Effector memory CD8-positive, alpha-beta T cell (primary cell): Measurements from ENCODE around the gene ZFPM1.
"Not testable (repeated sequence)": the region's sequence is repeated elsewhere in the genome, so short reads cannot be mapped to it uniquely, and the experiment has no call there.

ENCODE experiments used
- ATAC-seq: fragments of 150-1000 bp; cut with Tn5 transposase; replicated peaks from 2 replicates; pipeline ENCODE4 v1.10.0; 2021; ENCODE audit warnings: mild to moderate bottlenecking, moderate library complexity
- DNase-seq, 3 experiments: peaks; one replicate each; pipeline ENCODE4 v3.0.0; 2021
- H3K27ac Mint-ChIP-seq, 2 donors: one replicate each; pipeline ENCODE4 v1.8.0; 2022; ENCODE audit warnings: mild to moderate bottlenecking in 2 of 2, mixed read lengths in 2 of 2, moderate library complexity in 2 of 2
- H3K27me3 Mint-ChIP-seq, 2 donors: one replicate each; pipeline ENCODE4 v1.8.0; 2022; ENCODE audit warnings: mixed read lengths in 2 of 2
- H3K36me3 Mint-ChIP-seq: one replicate; pipeline ENCODE4 v1.8.0; 2022; ENCODE audit warnings: mild to moderate bottlenecking, moderate library complexity, mixed read lengths; ENCODE audit not compliant: insufficient read depth
- H3K4me1 Mint-ChIP-seq, 2 donors: one replicate each; pipeline ENCODE4 v1.8.0; 2022; ENCODE audit warnings: low read depth in 2 of 2, mixed read lengths in 2 of 2
- H3K4me3 Mint-ChIP-seq, 2 donors: one replicate each; pipeline ENCODE4 v1.8.0; 2022; ENCODE audit warnings: mild to moderate bottlenecking in 2 of 2, mixed read lengths in 2 of 2, moderate library complexity in 2 of 2
- H3K9me3 Mint-ChIP-seq, 2 donors: one replicate each; pipeline ENCODE4 v1.8.0; 2022; ENCODE audit warnings: mixed read lengths in 2 of 2

The ZFPM1 gene

GRCh38 chr16:88482630-88483391, 29.7 kb downstream of the ZFPM1 start:
- H3K4me1 Mint-ChIP-seq, result peaks cover 32 to 33% of the 10 kb centered on the region in 2 donors
- no peaks in the 10 kb centered on the region for H3K9me3 Mint-ChIP-seq
- DNase-seq (no peak), ATAC-seq (no peak)
- no peak overlapping the region for H3K4me3 Mint-ChIP-seq
- H3K27me3 Mint-ChIP-seq, result no peaks in the 10 kb centered on the region
- H3K27ac Mint-ChIP-seq, result peak overlapping the region in 1 of 2 donors; percentile 35
- H3K36me3 Mint-ChIP-seq, result peaks cover 52% of the 10 kb centered on the region

GRCh38 chr16:88483392-88483641, 30.2 kb downstream of the ZFPM1 start:
- Mint-ChIP-seq H3K9me3 (no peaks in the 10 kb centered on the region), H3K4me3 (peak overlapping the region in 1 of 2 donors; percentile 33), H3K4me1 (peaks cover 29 to 31% of the 10 kb centered on the region in 2 donors), H3K27me3 (no peaks in the 10 kb centered on the region), H3K36me3 (peaks cover 50% of the 10 kb centered on the region), H3K27ac (peak overlapping the region; percentile 52 to 77)
- ATAC-seq, result no peak
- no peak for DNase-seq

GRCh38 chr16:88484505-88485365, 31.7 kb downstream of the ZFPM1 start:
- no peak for DNase-seq
- Mint-ChIP-seq H3K27ac (peak overlapping the region in 1 of 2 donors; percentile 57), H3K4me3 (no peak overlapping the region), H3K4me1 (peaks cover 17% of the 10 kb centered on the region in 2 donors), H3K36me3 (peaks cover 48% of the 10 kb centered on the region), H3K27me3 (no peaks in the 10 kb centered on the region), H3K9me3 (no peaks in the 10 kb centered on the region)
- no peak for ATAC-seq

GRCh38 chr16:88485366-88485741, 32.3 kb downstream of the ZFPM1 start:
- not testable (repeated sequence) for ATAC-seq, H3K4me3 Mint-ChIP-seq, H3K27me3 Mint-ChIP-seq, H3K9me3 Mint-ChIP-seq, DNase-seq
- H3K4me1 Mint-ChIP-seq, result peaks cover 11% of the 10 kb centered on the region in 2 donors
- peak overlapping the region in 1 of 2 donors; percentile 57 for H3K27ac Mint-ChIP-seq
- H3K36me3 Mint-ChIP-seq, result peaks cover 42% of the 10 kb centered on the region

GRCh38 chr16:88486398-88487123, 33.5 kb downstream of the ZFPM1 start:
- Mint-ChIP-seq H3K27ac (peak overlapping the region in 1 of 2 donors; percentile 35), H3K27me3 (no peaks in the 10 kb centered on the region), H3K4me1 (peaks cover 8 to 9% of the 10 kb centered on the region in 2 donors), H3K4me3 (no peak overlapping the region), H3K36me3 (peaks cover 37% of the 10 kb centered on the region), H3K9me3 (no peaks in the 10 kb centered on the region)
- ATAC-seq, result no peak
- DNase-seq, result no peak

GRCh38 chr16:88487124-88487432, 34.0 kb downstream of the ZFPM1 start:
- ATAC-seq, result no peak
- Mint-ChIP-seq H3K27ac (peak overlapping the region in 1 of 2 donors; percentile 35), H3K9me3 (no peaks in the 10 kb centered on the region), H3K4me1 (peaks cover 7 to 8% of the 10 kb centered on the region in 2 donors), H3K4me3 (no peak overlapping the region), H3K36me3 (peaks cover 37% of the 10 kb centered on the region), H3K27me3 (no peaks in the 10 kb centered on the region)
- no peak for DNase-seq

GRCh38 chr16:88487920-88488851, 35.1 kb downstream of the ZFPM1 start:
- DNase-seq, result no peak
- peaks cover 39% of the 10 kb centered on the region for H3K36me3 Mint-ChIP-seq
- H3K4me1 Mint-ChIP-seq, result peaks cover 8 to 9% of the 10 kb centered on the region in 2 donors
- no peaks in the 10 kb centered on the region for H3K9me3 Mint-ChIP-seq
- H3K27me3 Mint-ChIP-seq, result no peaks in the 10 kb centered on the region
- no peak overlapping the region for H3K27ac Mint-ChIP-seq
- H3K4me3 Mint-ChIP-seq, result no peak overlapping the region
- no peak for ATAC-seq

- Mint-ChIP-seq H3K27me3 (no peaks in the 10 kb centered on the region), H3K9me3 (no peaks in the 10 kb centered on the region), H3K27ac (no peak overlapping the region)
Measured at GRCh38 chr16:88489163-88489741, 36.2 kb downstream of the ZFPM1 start.

GRCh38 chr16:88491001-88491559, 38.0 kb downstream of the ZFPM1 start:
- no peaks in the 10 kb centered on the region for H3K9me3 Mint-ChIP-seq
- no peak overlapping the region for H3K4me3 Mint-ChIP-seq
- peaks cover 42% of the 10 kb centered on the region for H3K36me3 Mint-ChIP-seq
- peaks cover 2 to 4% of the 10 kb centered on the region in 2 donors for H3K4me1 Mint-ChIP-seq
- no peak overlapping the region for H3K27ac Mint-ChIP-seq
- ATAC-seq (no peak), DNase-seq (no peak)
- no peaks in the 10 kb centered on the region for H3K27me3 Mint-ChIP-seq

More at GRCh38 chr16:88489163-88489741, 36.2 kb downstream of the ZFPM1 start:
- ATAC-seq, result no peak
- H3K4me3 Mint-ChIP-seq, result no peak overlapping the region
- H3K4me1 Mint-ChIP-seq, result peaks cover 2 to 4% of the 10 kb centered on the region in 2 donors
- peaks cover 44% of the 10 kb centered on the region for H3K36me3 Mint-ChIP-seq
- DNase-seq, result no peak

GRCh38 chr16:88491560-88492310, 38.7 kb downstream of the ZFPM1 start:
- ATAC-seq (no peak), DNase-seq (no peak)
- no peaks in the 10 kb centered on the region for H3K9me3 Mint-ChIP-seq
- H3K27me3 Mint-ChIP-seq, result no peaks in the 10 kb centered on the region
- peak overlapping the region in 1 of 2 donors; percentile 69 for H3K27ac Mint-ChIP-seq
- no peak overlapping the region for H3K4me3 Mint-ChIP-seq
- H3K4me1 Mint-ChIP-seq, result peaks cover 2 to 4% of the 10 kb centered on the region in 2 donors
- peaks cover 39% of the 10 kb centered on the region for H3K36me3 Mint-ChIP-seq

GRCh38 chr16:88493879-88494278, 40.8 kb downstream of the ZFPM1 start:
- ATAC-seq (no peak), DNase-seq (no peak)
- Mint-ChIP-seq H3K27me3 (no peaks in the 10 kb centered on the region), H3K4me1 (peaks cover 2 to 4% of the 10 kb centered on the region in 2 donors), H3K4me3 (no peak overlapping the region), H3K9me3 (no peaks in the 10 kb centered on the region), H3K27ac (peak overlapping the region in 1 of 2 donors; percentile 60), H3K36me3 (peaks cover 40% of the 10 kb centered on the region)
